AG04449 (cell line): ENCODE results near the gene NGRN.
A peak's percentile ranks its signal among the peaks of the same experiment; 100 is the strongest.

ENCODE experiments used
- CTCF ChIA-PET: fragments of 350-600 bp; formaldehyde crosslinking; extraction: SDS; loops from one replicate; lab custom pipeline; 2021; ENCODE audit warnings: antibody characterized with exemption; lab: Yijun Ruan, JAX
- POLR2A ChIA-PET: fragments of 400-600, 350-600 bp; formaldehyde crosslinking; extraction: SDS; loops from one replicate; lab custom pipeline; 2020; ENCODE audit warnings: antibody characterized with exemption, inconsistent platforms; lab: Yijun Ruan, JAX
- DNase-seq: peaks from one replicate; pipeline ENCODE4 v3.0.0-alpha.2; 2010; ENCODE audit warnings: low read depth, low spot score
- H3K4me3 ChIP-seq: 2 replicates; pipeline ENCODE4 v1.5.1; 2011; ENCODE audit warnings: low read depth, mild to moderate bottlenecking, control low read depth, low read length
- TF ChIP-seq, protein P1 (sequence below): IDR thresholded peaks from one replicate; pipeline ENCODE4 v1.5.1; 2011; ENCODE audit warnings: mild to moderate bottlenecking, moderate library complexity, low read length, control low read depth, inconsistent platforms; ENCODE audit not compliant: insufficient read depth; ENCODE audit errors: missing control alignments

NGRN gene

DNA sequence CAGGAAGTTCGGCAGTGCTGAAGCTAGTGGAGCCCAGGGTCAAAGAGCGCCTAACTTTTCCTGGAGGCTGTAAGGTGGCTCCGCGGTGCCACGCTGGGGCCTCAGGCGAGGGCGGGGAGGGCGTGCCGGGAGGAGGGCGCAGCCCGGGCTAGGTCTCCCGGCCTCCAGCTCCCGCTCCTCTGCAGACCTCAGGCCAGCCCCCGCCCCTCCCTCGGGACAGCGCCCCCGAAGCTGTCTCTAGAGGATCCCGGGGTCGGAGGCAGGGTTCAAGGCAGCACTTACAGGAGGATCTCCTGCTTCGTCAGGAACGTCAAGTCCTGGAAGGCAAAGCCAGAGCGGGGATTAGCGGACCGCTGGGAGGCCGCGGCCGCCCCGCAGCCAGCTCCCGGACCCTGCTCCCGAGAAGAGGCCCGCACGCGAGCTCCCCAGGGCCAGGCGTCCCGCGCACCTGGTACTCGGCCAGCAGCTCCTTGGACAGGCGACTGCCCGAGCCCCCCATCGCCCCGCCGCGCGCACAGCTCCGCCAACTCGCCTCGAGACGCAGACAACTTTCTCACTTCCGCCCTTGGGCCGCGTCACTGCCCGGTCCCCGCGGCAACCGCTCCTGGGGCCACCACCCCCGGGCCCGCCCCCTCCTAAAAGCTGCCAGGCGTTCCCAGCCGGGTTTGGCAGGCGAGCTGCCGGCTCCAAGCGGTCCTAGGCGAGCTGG lies 31.9 kb upstream of the NGRN start, which contains the start of gene CIB1:
TSS of gene CIB1 (minus strand) at position 555 of the 709 bp plus-strand sequence. CDS start at position 499, 56 bp downstream.
- peak within 1 kb of the TSS; percentile 83 for H3K4me3 ChIP-seq
- TF ChIP-seq, protein P1, sequence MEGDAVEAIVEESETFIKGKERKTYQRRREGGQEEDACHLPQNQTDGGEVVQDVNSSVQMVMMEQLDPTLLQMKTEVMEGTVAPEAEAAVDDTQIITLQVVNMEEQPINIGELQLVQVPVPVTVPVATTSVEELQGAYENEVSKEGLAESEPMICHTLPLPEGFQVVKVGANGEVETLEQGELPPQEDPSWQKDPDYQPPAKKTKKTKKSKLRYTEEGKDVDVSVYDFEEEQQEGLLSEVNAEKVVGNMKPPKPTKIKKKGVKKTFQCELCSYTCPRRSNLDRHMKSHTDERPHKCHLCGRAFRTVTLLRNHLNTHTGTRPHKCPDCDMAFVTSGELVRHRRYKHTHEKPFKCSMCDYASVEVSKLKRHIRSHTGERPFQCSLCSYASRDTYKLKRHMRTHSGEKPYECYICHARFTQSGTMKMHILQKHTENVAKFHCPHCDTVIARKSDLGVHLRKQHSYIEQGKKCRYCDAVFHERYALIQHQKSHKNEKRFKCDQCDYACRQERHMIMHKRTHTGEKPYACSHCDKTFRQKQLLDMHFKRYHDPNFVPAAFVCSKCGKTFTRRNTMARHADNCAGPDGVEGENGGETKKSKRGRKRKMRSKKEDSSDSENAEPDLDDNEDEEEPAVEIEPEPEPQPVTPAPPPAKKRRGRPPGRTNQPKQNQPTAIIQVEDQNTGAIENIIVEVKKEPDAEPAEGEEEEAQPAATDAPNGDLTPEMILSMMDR, result peak; percentile 39
- ChIA-PET POLR2A (interaction anchor here (1.1 to 1.5 kb wide), 3 partner anchors 15 to 134 kb away, joined by 4 to 5 read pairs (median 5); partner anchors contain the start of genes SEMA4B and TTLL13), CTCF (interaction anchor here (0.9 to 4.7 kb wide), 16 partner anchors 9 to 493 kb away, joined by 3 to 59 read pairs (median 3); partner anchors contain the start of genes IDH2 and TTLL13)
- DNase-seq, result peak; percentile 57

- no peak for DNase-seq
- ChIA-PET POLR2A (interaction anchor here (1.1 to 1.5 kb wide), 3 partner anchors 15 to 135 kb away, joined by 4 to 5 read pairs (median 5); partner anchors contain the start of genes SEMA4B and TTLL13), CTCF (interaction anchor here (1.0 to 4.7 kb wide), 9 partner anchors 8 to 203 kb away, joined by 3 to 59 read pairs (median 3); partner anchors contain the start of genes IDH2 and TTLL13)
- peak within 1 kb of the TSS; percentile 83 for H3K4me3 ChIP-seq
- TF ChIP-seq, protein P1, result no peak
Observed at GRCh38 chr15:90234096-90234988, 31.1 kb upstream of the NGRN start, which contains the start of gene GDPGP1. Gene GDPGP1 (plus strand): TSS chr15:90234209. CDS start chr15:90240909, 6,700 bp downstream.

DNA sequence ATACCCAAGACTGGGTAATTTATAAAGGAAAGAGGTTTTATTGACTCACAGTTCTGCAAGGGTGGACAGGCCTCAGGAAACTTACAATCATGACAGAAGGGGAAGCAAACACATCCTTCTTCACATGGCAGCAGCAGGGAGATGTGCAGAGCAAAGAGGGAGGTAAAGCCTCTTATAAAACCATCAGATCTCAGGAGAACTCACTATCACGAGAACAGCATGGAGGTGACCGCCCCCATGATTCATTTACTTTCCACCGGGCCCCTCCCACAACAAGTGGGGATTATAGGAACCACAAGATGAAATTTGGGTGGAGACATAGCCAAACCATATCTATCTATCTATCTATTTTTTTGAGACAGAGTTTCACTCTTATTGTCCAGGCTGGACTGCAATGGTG lies 26.1 kb upstream of the NGRN start:
- TF ChIP-seq, protein P1, result no peak
- POLR2A ChIA-PET, result no interaction called here
- H3K4me3 ChIP-seq, result no peak overlapping the region
- DNase-seq, result no peak
- CTCF ChIA-PET, result interaction anchor here (2.7 kb wide), 1 partner anchor 10 kb away, joined by 13 read pairs; the partner anchor contains the start of gene TTLL13

DNA sequence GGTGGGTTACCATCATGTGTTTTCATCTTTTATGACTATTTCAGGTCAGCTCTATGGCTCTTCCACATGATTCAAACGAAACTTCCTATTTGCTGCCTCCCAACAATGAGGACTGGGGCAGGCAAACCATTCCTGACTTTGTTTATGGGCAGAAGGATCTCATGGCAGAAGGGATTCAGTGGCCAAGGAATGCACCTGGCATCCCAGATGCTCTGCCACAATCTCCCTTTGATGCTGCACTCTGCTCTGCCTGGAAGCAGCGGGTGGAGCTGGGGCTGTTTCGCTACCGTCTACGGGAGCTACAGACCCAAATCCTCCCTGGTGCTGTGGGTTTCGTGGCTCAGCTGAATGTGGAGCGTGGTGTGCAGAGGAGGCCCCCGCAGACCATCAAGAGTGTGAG lies 24.6 kb upstream of the NGRN start:
- no peak for DNase-seq
- TF ChIP-seq, protein P1, result no peak
- ChIA-PET CTCF (no interaction called here), POLR2A (no interaction called here)
- H3K4me3 ChIP-seq, result no peak overlapping the region

- CTCF ChIA-PET, result interaction anchor here (1.8 kb wide), 1 partner anchor 8 kb away, joined by 8 read pairs; the partner anchor contains the start of genes CIB1 and GDPGP1
- POLR2A ChIA-PET, result no interaction called here
- TF ChIP-seq, protein P1, result no peak
- no peak overlapping the region for H3K4me3 ChIP-seq
- DNase-seq, result no peak
Observed at GRCh38 chr15:90241343-90242192, 23.9 kb upstream of the NGRN start.
